GM12872 (cell line): ENCODE data around the gene SLC4A7.

Experiments
- CTCF ChIP-seq: IDR thresholded peaks from 3 replicates; pipeline ENCODE4 v1.5.1; 2011; ENCODE audit warnings: low read depth, mild to moderate bottlenecking, low read length, moderate library complexity; ENCODE audit not compliant: insufficient read depth

Gene SLC4A7

GRCh38 chr3:27384191-27384590, 100.0 kb downstream of the SLC4A7 start:
- TF ChIP-seq CTCF: no peak

GRCh38 chr3:27380433-27381357, 103.5 kb downstream of the SLC4A7 start:
- no peak for TF ChIP-seq CTCF

- TF ChIP-seq CTCF: no peak
These were observed 105.9 kb downstream of the SLC4A7 start for GRCh38 chr3:27378331-27378730.

- no peak for TF ChIP-seq CTCF
These were observed 107.9 kb downstream of the SLC4A7 start for GRCh38 chr3:27376109-27376772.

GRCh38 chr3:27368831-27369607, 115.2 kb downstream of the SLC4A7 start, which contains the start of gene NEK10:
Gene NEK10, minus strand, starts transcription at chr3:27369383. Its CDS starts 16,501 bp downstream, at chr3:27352882.
- no peak for TF ChIP-seq CTCF

GRCh38 chr3:27366062-27366591, 118.1 kb downstream of the SLC4A7 start:
- no peak for TF ChIP-seq CTCF
